H9 (cell line): Measurements from ENCODE around the gene FAM219B. TPM values are rescaled to one million over a fixed set of nuclear protein-coding genes. Genes with fewer than 3 reads are reported as not detected.
A peak's percentile ranks its signal among the peaks of the same experiment; 100 is the strongest.

Experiments used
- DNase-seq: peaks from one replicate; pipeline ENCODE4 v3.0.0-alpha.2; 2017
- H2AFZ ChIP-seq: one replicate; pipeline ENCODE4 v1.6.1; 2013; ENCODE audit warnings: mild to moderate bottlenecking, low read length, control low read depth, moderate library complexity
- H2AK5ac ChIP-seq: 2 replicates; pipeline ENCODE4 v1.6.1; 2013; ENCODE audit warnings: low read length, control low read depth, mixed read lengths; ENCODE audit not compliant: insufficient read length
- H2BK120ac ChIP-seq: one replicate; pipeline ENCODE4 v1.6.1; 2013; ENCODE audit warnings: low read depth, mild to moderate bottlenecking, low read length, control low read depth, inconsistent platforms; ENCODE audit not compliant: poor library complexity, severe bottlenecking
- H2BK12ac ChIP-seq: 2 replicates; pipeline ENCODE4 v1.6.1; 2013; ENCODE audit warnings: low read length, control low read depth, mixed read lengths, low read depth; ENCODE audit not compliant: insufficient read length
- H2BK15ac ChIP-seq: 2 replicates; pipeline ENCODE4 v1.6.1; 2013; ENCODE audit warnings: low read depth, low read length, control low read depth
- H2BK20ac ChIP-seq: one replicate; pipeline ENCODE4 v1.6.1; 2013; ENCODE audit warnings: low read depth, mild to moderate bottlenecking, low read length, control low read depth, inconsistent platforms; ENCODE audit not compliant: poor library complexity, severe bottlenecking
- H2BK5ac ChIP-seq: 2 replicates; pipeline ENCODE4 v1.6.1; 2013; ENCODE audit warnings: low read length, control low read depth, mixed read lengths; ENCODE audit not compliant: insufficient read length
- H3K14ac ChIP-seq: 2 replicates; pipeline ENCODE4 v1.6.1; 2013; ENCODE audit warnings: low read length, control low read depth; ENCODE audit not compliant: insufficient read depth
- H3K18ac ChIP-seq: 2 replicates; pipeline ENCODE4 v1.6.1; 2013; ENCODE audit warnings: low read depth, mild to moderate bottlenecking, mixed read lengths, low read length, control low read depth; ENCODE audit not compliant: insufficient read length
- H3K23ac ChIP-seq: 2 replicates; pipeline ENCODE4 v1.6.1; 2013; ENCODE audit warnings: low read length, control low read depth, mixed read lengths, low read depth; ENCODE audit not compliant: insufficient read length
- H3K23me2 ChIP-seq: 2 replicates; pipeline ENCODE4 v1.6.1; 2013; ENCODE audit warnings: low read depth, mild to moderate bottlenecking, mixed read lengths, low read length, control low read depth; ENCODE audit not compliant: insufficient read length, poor library complexity, severe bottlenecking
- H3K27ac ChIP-seq: 2 replicates; pipeline ENCODE4 v1.5.1; 2013; ENCODE audit warnings: low read length, control low read depth, mixed read lengths, low read depth; ENCODE audit not compliant: insufficient read length
- H3K27me3 ChIP-seq: 2 replicates; pipeline ENCODE4 v1.6.1; 2013; ENCODE audit warnings: low read length, control low read depth, inconsistent platforms; ENCODE audit not compliant: insufficient read depth
- H3K4ac ChIP-seq: 2 replicates; pipeline ENCODE4 v1.6.1; 2013; ENCODE audit warnings: low read depth, mild to moderate bottlenecking, control low read depth, inconsistent platforms, low read length, moderate library complexity
- H3K4me1 ChIP-seq: 2 replicates; pipeline ENCODE4 v1.6.1; 2013; ENCODE audit warnings: low read length, control low read depth, inconsistent platforms; ENCODE audit not compliant: insufficient read depth
- H3K4me2 ChIP-seq: 2 replicates; pipeline ENCODE4 v1.6.1; 2013; ENCODE audit warnings: low read length, control low read depth, mixed read lengths; ENCODE audit not compliant: insufficient read length, insufficient read depth
- H3K56ac ChIP-seq: 2 replicates; pipeline ENCODE4 v1.6.1; 2013; ENCODE audit warnings: low read depth, mild to moderate bottlenecking, mixed read lengths, low read length, control low read depth; ENCODE audit not compliant: insufficient read length
- H3K79me1 ChIP-seq: 2 replicates; pipeline ENCODE4 v1.6.1; 2013; ENCODE audit warnings: low read depth, mild to moderate bottlenecking, moderate library complexity, low read length, control low read depth, inconsistent platforms; ENCODE audit not compliant: insufficient read depth, poor library complexity, severe bottlenecking
- H3K79me2 ChIP-seq: 2 replicates; pipeline ENCODE4 v1.6.1; 2013; ENCODE audit warnings: low read length, control low read depth, inconsistent platforms; ENCODE audit not compliant: insufficient read depth
- H3K9ac ChIP-seq: 2 replicates; pipeline ENCODE4 v1.6.1; 2013; ENCODE audit warnings: low read length, control low read depth, mixed read lengths; ENCODE audit not compliant: insufficient read length; ENCODE audit errors: extremely low read depth
- H3K9me3 ChIP-seq: one replicate; pipeline ENCODE4 v1.6.1; 2013; ENCODE audit warnings: low read depth, low read length, inconsistent platforms; ENCODE audit not compliant: control insufficient read depth
- H3T11ph ChIP-seq: one replicate; pipeline ENCODE4 v1.6.1; 2013; ENCODE audit warnings: mild to moderate bottlenecking, low read length, control low read depth, inconsistent platforms
- H4K20me1 ChIP-seq: one replicate; pipeline ENCODE4 v1.6.1; 2013; ENCODE audit not compliant: control insufficient read depth, insufficient read length, insufficient read depth
- H4K5ac ChIP-seq: 2 replicates; pipeline ENCODE4 v1.6.1; 2013; ENCODE audit warnings: low read depth, mild to moderate bottlenecking, mixed read lengths, low read length, control low read depth; ENCODE audit not compliant: insufficient read length
- H4K8ac ChIP-seq: replicated peaks from 2 replicates; pipeline ENCODE4 v1.6.1; 2013; ENCODE audit warnings: low read length, control low read depth, mixed read lengths, low read depth; ENCODE audit not compliant: insufficient read length
- H4K91ac ChIP-seq: 2 replicates; pipeline ENCODE4 v1.6.1; 2013; ENCODE audit warnings: low read depth, mild to moderate bottlenecking, moderate library complexity, mixed read lengths, low read length, control low read depth; ENCODE audit not compliant: insufficient read length
- H3K27ac Mint-ChIP-seq, 3 experiments: 2 replicates in 2 of 3; 3 replicates in 1 of 3; pipeline ENCODE4 v1.8.0; 2020 to 2021; ENCODE audit warnings: mixed read lengths in 3 of 3, mild to moderate bottlenecking in 1 of 3, moderate library complexity in 1 of 3
- H3K27me3 Mint-ChIP-seq: 2 replicates; pipeline ENCODE4 v1.8.0; 2021; ENCODE audit warnings: low read depth, mild to moderate bottlenecking, moderate library complexity, mixed read lengths
- H3K36me3 Mint-ChIP-seq, 3 experiments: 2 replicates in 2 of 3; 3 replicates in 1 of 3; pipeline ENCODE4 v1.8.0; 2020 to 2021; ENCODE audit warnings: low read depth in 3 of 3, mixed read lengths in 3 of 3; ENCODE audit not compliant: insufficient read depth in 1 of 3
- H3K4me1 Mint-ChIP-seq, 2 experiments: 2 replicates each; pipeline ENCODE4 v1.8.0; 2020; ENCODE audit warnings: mixed read lengths in 2 of 2
- H3K4me3 Mint-ChIP-seq, 2 experiments: 2 replicates in 1 of 2; 3 replicates in 1 of 2; pipeline ENCODE4 v1.8.0; 2020 to 2021; ENCODE audit warnings: mild to moderate bottlenecking in 2 of 2, mixed read lengths in 2 of 2, moderate library complexity in 1 of 2
- H3K9me3 Mint-ChIP-seq, 2 experiments: 2 replicates in 1 of 2; 3 replicates in 1 of 2; pipeline ENCODE4 v1.8.0; 2020; ENCODE audit warnings: mild to moderate bottlenecking in 2 of 2, mixed read lengths in 2 of 2, moderate library complexity in 1 of 2
- total RNA-seq: library from RNA; stranded (reverse); gene quantifications from 2 replicates; pipeline ENCODE4 v1.2.1, GENCODE V29; 2021
- TF ChIP-seq, protein P1 (sequence below): fragments of 200-600 bp; sonication (generic); conservative IDR thresholded peaks from 3 replicates; pipeline ENCODE4 v1.8.0; 2021; ENCODE audit warnings: antibody characterized with exemption, mild to moderate bottlenecking

FAM219B gene
- total RNA-seq, 1 experiment from 2014 or later, result 60.3 TPM

DNA sequence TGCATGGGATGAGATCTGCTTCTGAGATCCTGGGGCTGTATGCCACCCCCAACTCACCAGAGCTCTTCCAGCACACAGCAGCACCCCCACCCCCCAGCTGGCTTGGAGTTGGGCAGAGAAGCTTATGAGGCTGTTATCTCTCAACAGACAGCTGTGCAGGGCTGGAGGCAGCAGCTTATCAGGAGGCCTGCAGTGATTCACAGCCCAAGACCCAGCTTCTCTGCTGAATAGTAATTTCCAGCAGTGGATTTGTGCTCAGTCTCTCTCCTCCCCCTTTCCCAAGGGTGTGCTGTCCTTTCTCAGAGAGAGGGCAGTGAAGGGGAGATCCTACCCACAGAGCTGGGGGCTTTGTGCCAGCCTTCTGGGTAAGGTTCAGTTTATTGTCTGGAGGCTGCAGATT, 47.9 kb upstream of the FAM219B start:
- Mint-ChIP-seq H3K27me3 (peaks cover 43% of the 10 kb centered on the region), H3K9me3 (no peaks in the 10 kb centered on the region), H3K27ac (no peak overlapping the region), H3K4me3 (peak overlapping the region; percentile 67 to 92; a peak in 4 of 5 replicates), H3K4me1 (peaks cover 34 to 45% of the 10 kb centered on the region in 2 experiments), H3K36me3 (peaks cover 0 to 2% (median 0%) of the 10 kb centered on the region in 3 experiments; a peak in 2 of 7 replicates)
- Histone ChIP-seq H3K23me2 (peaks cover 33% of the 10 kb centered on the region), H3K79me1 (no peaks in the 10 kb centered on the region), H3K27ac (no peak overlapping the region), H3K4me2 (peak overlapping the region; percentile 72), H3K14ac (no peak overlapping the region), H2BK12ac (no peak overlapping the region), H3T11ph (no peak overlapping the region), H3K9ac (no peak overlapping the region), H4K91ac (no peak overlapping the region), H2BK120ac (no peak overlapping the region), H4K8ac (no peak overlapping the region), H3K56ac (no peak overlapping the region), H3K18ac (no peak overlapping the region), H3K4ac (no peak overlapping the region), H3K9me3 (no peaks in the 10 kb centered on the region), H4K5ac (no peak overlapping the region), H4K20me1 (no peaks in the 10 kb centered on the region), H2BK5ac (no peak overlapping the region), H3K79me2 (peaks cover 3% of the 10 kb centered on the region; the same call in 1 of the 2 replicates), H2AFZ (no peak overlapping the region), H3K27me3 (peaks cover 11% of the 10 kb centered on the region; the same call in 1 of the 2 replicates), H2AK5ac (no peak overlapping the region), H3K4me1 (no peaks in the 10 kb centered on the region; the same call in 1 of the 2 replicates), H2BK15ac (no peak overlapping the region), H3K23ac (no peak overlapping the region), H2BK20ac (no peak overlapping the region)
- TF ChIP-seq, protein P1, sequence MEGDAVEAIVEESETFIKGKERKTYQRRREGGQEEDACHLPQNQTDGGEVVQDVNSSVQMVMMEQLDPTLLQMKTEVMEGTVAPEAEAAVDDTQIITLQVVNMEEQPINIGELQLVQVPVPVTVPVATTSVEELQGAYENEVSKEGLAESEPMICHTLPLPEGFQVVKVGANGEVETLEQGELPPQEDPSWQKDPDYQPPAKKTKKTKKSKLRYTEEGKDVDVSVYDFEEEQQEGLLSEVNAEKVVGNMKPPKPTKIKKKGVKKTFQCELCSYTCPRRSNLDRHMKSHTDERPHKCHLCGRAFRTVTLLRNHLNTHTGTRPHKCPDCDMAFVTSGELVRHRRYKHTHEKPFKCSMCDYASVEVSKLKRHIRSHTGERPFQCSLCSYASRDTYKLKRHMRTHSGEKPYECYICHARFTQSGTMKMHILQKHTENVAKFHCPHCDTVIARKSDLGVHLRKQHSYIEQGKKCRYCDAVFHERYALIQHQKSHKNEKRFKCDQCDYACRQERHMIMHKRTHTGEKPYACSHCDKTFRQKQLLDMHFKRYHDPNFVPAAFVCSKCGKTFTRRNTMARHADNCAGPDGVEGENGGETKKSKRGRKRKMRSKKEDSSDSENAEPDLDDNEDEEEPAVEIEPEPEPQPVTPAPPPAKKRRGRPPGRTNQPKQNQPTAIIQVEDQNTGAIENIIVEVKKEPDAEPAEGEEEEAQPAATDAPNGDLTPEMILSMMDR, result no peak
- DNase-seq, result no peak
